Spleen (tissue), 11 donors: Measurements from ENCODE around the gene RHOBTB3. TPM values are rescaled to one million over a fixed set of nuclear protein-coding genes. Genes with fewer than 3 reads are reported as not detected.

ENCODE experiments used
- DNase-seq: peaks from one replicate; pipeline ENCODE4 v3.0.0-alpha.2; 2020
- H3K27ac ChIP-seq, 8 donors: fragments of 200-600 bp; sonication (generic) in 7 of 8; 1 replicate in 4 of 8; 2 replicates in 4 of 8; pipeline versions ENCODE4 v1.5.0 to v1.8.0; 2016 to 2021; ENCODE audit warnings: inconsistent platforms in 4 of 8, mild to moderate bottlenecking in 4 of 8, moderate library complexity in 1 of 8
- H3K27me3 ChIP-seq, 7 donors: fragments of 200-600 bp; sonication (generic) in 6 of 7; replicated peaks in 1 of 7; 1 replicate in 4 of 7; 2 replicates in 3 of 7; pipeline versions ENCODE4 v1.5.0 to v1.8.0; 2016 to 2021; ENCODE audit warnings: inconsistent platforms in 3 of 7, mild to moderate bottlenecking in 1 of 7
- H3K36me3 ChIP-seq, 6 donors: fragments of 200-600 bp; sonication (generic) in 5 of 6; 1 replicate in 4 of 6; 2 replicates in 2 of 6; pipeline versions ENCODE4 v1.5.0 to v1.8.0; 2016 to 2021; ENCODE audit warnings: inconsistent platforms in 2 of 6
- H3K4me1 ChIP-seq, 6 donors: fragments of 200-600 bp; sonication (generic) in 5 of 6; 1 replicate in 3 of 6; 2 replicates in 3 of 6; pipeline versions ENCODE4 v1.5.0 to v1.8.0; 2016 to 2021; ENCODE audit warnings: inconsistent platforms in 3 of 6
- H3K4me3 ChIP-seq, 8 donors: fragments of 200-600 bp; sonication (generic) in 7 of 8; 1 replicate in 4 of 8; 2 replicates in 4 of 8; pipeline versions ENCODE4 v1.5.0 to v1.8.0; 2016 to 2021; ENCODE audit warnings: inconsistent platforms in 4 of 8, mild to moderate bottlenecking in 4 of 8, moderate library complexity in 2 of 8
- H3K9me3 ChIP-seq, 8 donors: fragments of 200-600 bp; sonication (generic) in 7 of 8; 1 replicate in 4 of 8; 2 replicates in 4 of 8; pipeline versions ENCODE4 v1.5.0 to v1.8.0; 2016 to 2021; ENCODE audit warnings: inconsistent platforms in 4 of 8
- CTCF ChIP-seq, 11 experiments: fragments of 200-600 bp in 7 of 11; fragments of 450-650 bp in 4 of 11; sonication (generic) in 4 of 11; IDR thresholded peaks in 8 of 11; conservative IDR thresholded peaks in 3 of 11; 1 replicate in 7 of 11; 2 replicates in 4 of 11; pipeline versions ENCODE4 v1.4.0 to v1.8.0; 2016 to 2021; ENCODE audit warnings: antibody characterized with exemption in 11 of 11, inconsistent platforms in 4 of 11, mild to moderate bottlenecking in 1 of 11
- POLR2A ChIP-seq, 3 donors: fragments of 450-650 bp; IDR thresholded peaks; one replicate each; pipeline ENCODE4 v1.5.1; 2017; ENCODE audit warnings: antibody characterized with exemption in 3 of 3, mild to moderate bottlenecking in 1 of 3
- POLR2AphosphoS5 ChIP-seq, 3 donors: sonication (generic); formaldehyde crosslinking; IDR thresholded peaks; one replicate each; pipeline ENCODE4 v1.5.1; 2017; ENCODE audit warnings: antibody characterized with exemption in 3 of 3
- WGBS, 5 donors: extraction: QIAGEN DNeasy Blood & Tissue Kit in 3 of 5; methylation state at CpG; one replicate each; pipeline versions ENCODE4 v1.1.5 to v1.1.7; 2013 to 2018; 5-methylcytosine and 5-hydroxymethylcytosine counted together
- intact Hi-C: fragments of 100-400 bp; cut with DNase I; formaldehyde crosslinking; loops from one replicate; pipeline ENCODE4 v1.15.0; 2023; ENCODE audit warnings: low total_unique reads
- polyA plus RNA-seq, 3 donors: library from polyadenylated mRNA; stranded (reverse); fragments of 200-250 nt; gene quantifications; one replicate each; pipeline ENCODE4 v1.2.1, GENCODE V29; 2013
- total RNA-seq, 7 donors: library from RNA; depleted of rRNA in 3 of 7; stranded (reverse); fragments of >200 nt in 3 of 7; fragmentation: NEBNext Ultra II Directional in 4 of 7; extraction: Animal tissue kit (Norgen Biotek cat#: 25700) in 4 of 7; gene quantifications; one replicate each; pipeline versions ENCODE4 v1.1.0 to v1.2.1, GENCODE V29; 2016 to 2021
- donor health status: healthy with polysubstance abuse.
- donor health status: DM: no; HTN: no; CAD: no; lungs with moderate emphysema.
- donor health status: DM: no; HTN: no; CAD: no.
- donor health status: Bipolar disorder and iron deficiency.
- donor health status: healthy.
- donor health status: DM: no; HTN: no; CAD: no.
- donor health status: DM: yes; HTN: yes; CAD: no.

Gene RHOBTB3
- total and polyA plus RNA-seq, 10 donors, result 4.5 to 71.1 (median 38.4) TPM

GRCh38 chr5:95759005-95759404 lies 27.9 kb downstream of the RHOBTB3 start:
- intact Hi-C loops, result no loop called here
- no peak for TF ChIP-seq POLR2AphosphoS5 (IDR thresholded peaks at IDR 0.05)
- no peak for TF ChIP-seq POLR2A (IDR thresholded peaks at IDR 0.05)
- no peak for TF ChIP-seq CTCF (IDR thresholded peaks at IDR 0.05 in 8 of 11, conservative IDR thresholded peaks at IDR 0.05 in 3 of 11)

GRCh38 chr5:95759634-95760033 lies 28.5 kb downstream of the RHOBTB3 start:
- intact Hi-C loops, result no loop called here
- WGBS, 5 donors, result 63 to 67% (median 66%) methylated on average over 2 of the region's 2 CpGs
- H3K36me3 ChIP-seq, result peaks cover 0 to 37% (median 2%) of the 10 kb centered on the region in 6 donors
- H3K9me3 ChIP-seq, result no peaks in the 10 kb centered on the region
- TF ChIP-seq POLR2AphosphoS5 (IDR thresholded peaks at IDR 0.05), result no peak
- TF ChIP-seq CTCF (IDR thresholded peaks at IDR 0.05 in 8 of 11, conservative IDR thresholded peaks at IDR 0.05 in 3 of 11), result no peak
- no peak for TF ChIP-seq POLR2A (IDR thresholded peaks at IDR 0.05)
- no peak overlapping the region for H3K4me3 ChIP-seq
- H3K27me3 ChIP-seq, result no peaks in the 10 kb centered on the region
- no peak for DNase-seq
- H3K27ac ChIP-seq, result peak overlapping the region; percentile 5 to 88 (median 80)
- peaks cover 13 to 46% (median 44%) of the 10 kb centered on the region in 6 donors for H3K4me1 ChIP-seq

More at GRCh38 chr5:95759005-95759404, 27.9 kb downstream of the RHOBTB3 start:
- Histone ChIP-seq H3K36me3 (peaks cover 0 to 36% (median 2%) of the 10 kb centered on the region in 6 donors), H3K27ac (peak overlapping the region in 5 of 8 donors; percentile 13 to 88 (median 84)), H3K4me3 (no peak overlapping the region), H3K4me1 (peaks cover 13 to 46% (median 44%) of the 10 kb centered on the region in 6 donors), H3K27me3 (no peaks in the 10 kb centered on the region), H3K9me3 (no peaks in the 10 kb centered on the region)
- 91 to 96% (median 93%) methylated on average over 10 of the region's 10 CpGs for WGBS, 5 donors
- DNase-seq, result no peak

GRCh38 chr5:95760273-95761191 lies 29.4 kb downstream of the RHOBTB3 start:
- Histone ChIP-seq H3K4me1 (peaks cover 13 to 46% (median 44%) of the 10 kb centered on the region in 6 donors), H3K27me3 (no peaks in the 10 kb centered on the region), H3K4me3 (peak overlapping the region in 6 of 8 donors; percentile 0 to 60 (median 20)), H3K27ac (peak overlapping the region; percentile 66 to 88 (median 80)), H3K36me3 (peaks cover 0 to 39% (median under 1%) of the 10 kb centered on the region in 6 donors), H3K9me3 (no peaks in the 10 kb centered on the region)
- DNase-seq, result no peak
- intact Hi-C loops, result no loop called here
- WGBS, 5 donors, result 33 to 54% (median 36%) methylated on average over 3 of the region's 3 CpGs
- no peak for TF ChIP-seq CTCF (IDR thresholded peaks at IDR 0.05 in 8 of 11, conservative IDR thresholded peaks at IDR 0.05 in 3 of 11)
- TF ChIP-seq POLR2A (IDR thresholded peaks at IDR 0.05), result no peak
- TF ChIP-seq POLR2AphosphoS5 (IDR thresholded peaks at IDR 0.05), result no peak
